Activated T-helper 2 cell treated with anti-CD3 and anti-CD28 coated beads, Interferon-gamma antibody, Interleukin-2, Interleukin-4, amounts not matched to agents 10 μg/mL and 5 μg/mL and 100 μg/mL, durations not matched to agents 14 hours and 24 hours and 36 hours (primary cell): Measurements from ENCODE around the gene TMEM145. TPM values are rescaled to one million over a fixed set of nuclear protein-coding genes. Genes with fewer than 3 reads are reported as not detected.
"Not testable (repeated sequence)": the region's sequence is repeated elsewhere in the genome, so short reads cannot be mapped to it uniquely, and the experiment has no call there.

ENCODE experiments used
- DNase-seq: peaks from one replicate; pipeline ENCODE4 v3.0.0; 2021; ENCODE audit warnings: low spot score
- H3K27ac Mint-ChIP-seq: one replicate; pipeline ENCODE4 v1.8.0; 2021; ENCODE audit warnings: mixed read lengths
- H3K27me3 Mint-ChIP-seq: one replicate; pipeline ENCODE4 v1.8.0; 2021; ENCODE audit warnings: low read depth, mixed read lengths
- H3K36me3 Mint-ChIP-seq: one replicate; pipeline ENCODE4 v1.8.0; 2021; ENCODE audit warnings: low read depth, mixed read lengths
- H3K4me1 Mint-ChIP-seq: one replicate; pipeline ENCODE4 v1.8.0; 2021; ENCODE audit warnings: low read depth, mixed read lengths
- H3K4me3 Mint-ChIP-seq: one replicate; pipeline ENCODE4 v1.8.0; 2021; ENCODE audit warnings: low read depth, mild to moderate bottlenecking, moderate library complexity, mixed read lengths
- H3K9me3 Mint-ChIP-seq: one replicate; pipeline ENCODE4 v1.8.0; 2021; ENCODE audit warnings: mixed read lengths
- intact Hi-C: fragments of 100-400 bp; cut with micrococcal nuclease; formaldehyde crosslinking; loops from one replicate; pipeline ENCODE4 v1.15.1; 2023
- total RNA-seq: library from RNA; stranded (reverse); gene quantifications from 2 replicates; pipeline ENCODE4 v1.2.3, GENCODE V29; 2022

TMEM145 gene
- total RNA-seq, 1 donor from 2014 or later, result 0.71 TPM

GRCh38 chr19:42328106-42328505, 15.0 kb downstream of the TMEM145 start:
- Mint-ChIP-seq H3K27ac (no peak overlapping the region), H3K9me3 (no peaks in the 10 kb centered on the region), H3K27me3 (peaks cover 10% of the 10 kb centered on the region), H3K4me3 (no peak overlapping the region), H3K36me3 (no peaks in the 10 kb centered on the region), H3K4me1 (peaks cover 12% of the 10 kb centered on the region)
- intact Hi-C loops, result no loop called here
- no peak for DNase-seq

GRCh38 chr19:42328854-42329253, 15.7 kb downstream of the TMEM145 start:
- H3K4me3 Mint-ChIP-seq, result no peak overlapping the region
- peaks cover 12% of the 10 kb centered on the region for H3K4me1 Mint-ChIP-seq

DNA sequence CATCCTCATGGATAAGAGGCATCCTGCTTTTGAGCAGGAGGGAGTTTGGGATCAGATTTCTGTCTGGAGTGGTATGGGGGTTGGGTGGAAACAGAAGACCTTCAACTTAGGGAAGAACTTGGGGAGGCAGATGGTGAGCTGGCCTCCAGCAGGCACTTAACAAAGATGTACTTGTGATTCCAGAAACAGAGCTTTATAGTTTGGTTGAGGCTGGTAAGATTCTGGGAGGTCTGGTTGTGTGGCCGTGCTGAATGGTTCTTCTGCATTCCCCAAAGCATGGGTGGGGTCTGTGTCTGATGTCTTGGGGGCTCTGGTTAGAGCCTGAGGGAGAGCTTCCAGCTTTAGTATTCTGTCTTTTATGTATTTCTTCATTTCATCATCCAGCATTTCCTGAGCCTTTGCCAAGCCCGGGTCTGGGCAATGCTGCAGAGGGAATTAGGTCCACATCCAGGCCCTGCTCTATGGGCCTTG, 17.2 kb downstream of the TMEM145 start:
- no peaks in the 10 kb centered on the region for H3K9me3 Mint-ChIP-seq
- intact Hi-C loops, result no loop called here
- no peak overlapping the region for H3K27ac Mint-ChIP-seq

More at GRCh38 chr19:42328854-42329253, 15.7 kb downstream of the TMEM145 start:
- intact Hi-C loops, result no loop called here
- DNase-seq, result no peak
- peaks cover 5% of the 10 kb centered on the region for H3K27me3 Mint-ChIP-seq
- no peaks in the 10 kb centered on the region for H3K36me3 Mint-ChIP-seq
- H3K27ac Mint-ChIP-seq, result no peak overlapping the region
- no peaks in the 10 kb centered on the region for H3K9me3 Mint-ChIP-seq

DNA sequence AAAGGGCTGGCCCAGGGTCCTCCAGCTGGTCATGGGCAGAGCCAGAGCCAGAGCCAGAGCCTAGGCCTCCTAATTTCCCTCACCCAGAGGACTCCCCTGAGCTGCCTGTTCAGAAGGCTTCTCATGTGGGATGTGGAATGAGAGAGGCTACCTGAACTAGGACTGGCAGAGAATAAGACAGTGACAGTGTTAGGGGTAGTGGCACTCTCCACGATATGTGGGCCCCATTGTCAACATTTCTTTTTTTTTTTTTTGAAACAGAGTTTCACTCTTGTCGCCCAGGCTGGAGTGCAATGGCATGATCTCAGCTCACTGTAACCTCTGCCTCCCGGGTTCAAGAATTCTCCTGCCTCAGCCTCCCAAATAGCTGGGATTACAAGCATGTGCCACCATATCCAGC, 18.2 kb downstream of the TMEM145 start:
- intact Hi-C loops, DNase-seq, H3K4me3 Mint-ChIP-seq, H3K4me1 Mint-ChIP-seq, H3K27ac Mint-ChIP-seq, H3K9me3 Mint-ChIP-seq, H3K36me3 Mint-ChIP-seq, H3K27me3 Mint-ChIP-seq: not testable (repeated sequence)

More for the DNA sequence above, 17.2 kb downstream of the TMEM145 start:
- DNase-seq, result no peak
- Mint-ChIP-seq H3K4me1 (peaks cover 8% of the 10 kb centered on the region), H3K36me3 (no peaks in the 10 kb centered on the region), H3K4me3 (no peak overlapping the region), H3K27me3 (no peaks in the 10 kb centered on the region)

DNA sequence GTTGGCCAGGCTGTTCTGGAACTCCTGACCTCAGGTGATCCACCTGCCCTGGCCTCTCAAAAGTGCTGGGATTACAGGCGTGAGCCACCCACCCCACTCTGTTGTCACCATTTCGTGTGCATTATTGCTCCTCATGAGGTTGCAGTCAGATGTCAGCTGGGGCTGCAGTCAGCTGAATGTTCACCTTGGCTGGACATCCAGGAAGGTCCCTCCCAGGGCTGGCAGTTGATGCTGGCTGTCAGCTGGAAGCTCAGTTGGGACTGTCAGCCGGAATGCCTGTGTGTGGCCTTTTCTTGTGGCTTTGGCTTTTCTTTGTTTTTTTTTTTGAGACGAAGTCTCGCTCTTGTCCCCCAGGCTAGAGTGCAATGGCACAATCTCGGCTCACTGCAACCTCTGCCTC, 18.9 kb downstream of the TMEM145 start:
- H3K36me3 Mint-ChIP-seq, result no peaks in the 10 kb centered on the region
- no peak for DNase-seq
- no peak overlapping the region for H3K4me3 Mint-ChIP-seq
- H3K27ac Mint-ChIP-seq, result no peak overlapping the region
- no peaks in the 10 kb centered on the region for H3K9me3 Mint-ChIP-seq
- H3K27me3 Mint-ChIP-seq, result no peaks in the 10 kb centered on the region
- peaks cover 3% of the 10 kb centered on the region for H3K4me1 Mint-ChIP-seq
- intact Hi-C loops, result no loop called here

DNA sequence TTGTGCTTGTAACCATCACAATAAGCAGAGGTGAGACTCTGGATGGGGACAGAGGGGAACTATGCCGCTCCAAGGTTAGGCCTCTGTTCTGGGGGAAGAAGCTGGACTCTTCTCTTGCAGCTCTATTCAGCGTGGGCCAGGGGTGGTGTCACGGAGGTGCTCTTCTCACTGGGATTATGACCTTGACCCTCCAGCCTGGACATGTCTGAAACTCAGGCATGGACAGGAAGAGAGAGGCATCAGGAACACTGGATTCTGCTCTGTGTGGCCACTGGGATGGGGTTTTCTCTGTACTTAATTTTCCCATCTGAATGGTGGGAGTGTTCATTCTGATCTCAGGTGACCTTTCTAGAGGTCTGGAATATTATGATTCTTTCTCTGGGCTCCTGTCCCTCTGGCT, 19.9 kb downstream of the TMEM145 start:
- H3K36me3 Mint-ChIP-seq, result no peaks in the 10 kb centered on the region
- intact Hi-C loops, result no loop called here
- no peak overlapping the region for H3K27ac Mint-ChIP-seq
- DNase-seq, result no peak
- no peak overlapping the region for H3K4me3 Mint-ChIP-seq
- H3K9me3 Mint-ChIP-seq, result no peaks in the 10 kb centered on the region
- H3K27me3 Mint-ChIP-seq, result no peaks in the 10 kb centered on the region
- no peaks in the 10 kb centered on the region for H3K4me1 Mint-ChIP-seq

GRCh38 chr19:42333975-42334696, 21.0 kb downstream of the TMEM145 start:
- no peaks in the 10 kb centered on the region for H3K36me3 Mint-ChIP-seq
- H3K4me3 Mint-ChIP-seq, result no peak overlapping the region
- H3K27me3 Mint-ChIP-seq, result no peaks in the 10 kb centered on the region
- peaks cover under 1% of the 10 kb centered on the region for H3K4me1 Mint-ChIP-seq
- no peak overlapping the region for H3K27ac Mint-ChIP-seq
- no peaks in the 10 kb centered on the region for H3K9me3 Mint-ChIP-seq
- DNase-seq, result no peak
- intact Hi-C loops, result no loop called here

- Mint-ChIP-seq H3K36me3 (no peaks in the 10 kb centered on the region), H3K4me3 (no peak overlapping the region), H3K27me3 (no peaks in the 10 kb centered on the region), H3K9me3 (no peaks in the 10 kb centered on the region), H3K4me1 (peaks cover 5% of the 10 kb centered on the region), H3K27ac (no peak overlapping the region)
- intact Hi-C loops, result no loop called here
- DNase-seq, result no peak
Measured at GRCh38 chr19:42334697-42335373, 21.7 kb downstream of the TMEM145 start.

GRCh38 chr19:42335374-42335936, 22.3 kb downstream of the TMEM145 start:
- Mint-ChIP-seq H3K4me1 (peaks cover 5% of the 10 kb centered on the region), H3K9me3 (no peaks in the 10 kb centered on the region), H3K27me3 (no peaks in the 10 kb centered on the region), H3K4me3 (no peak overlapping the region), H3K27ac (no peak overlapping the region), H3K36me3 (no peaks in the 10 kb centered on the region)
- no peak for DNase-seq
- intact Hi-C loops, result no loop called here

DNA sequence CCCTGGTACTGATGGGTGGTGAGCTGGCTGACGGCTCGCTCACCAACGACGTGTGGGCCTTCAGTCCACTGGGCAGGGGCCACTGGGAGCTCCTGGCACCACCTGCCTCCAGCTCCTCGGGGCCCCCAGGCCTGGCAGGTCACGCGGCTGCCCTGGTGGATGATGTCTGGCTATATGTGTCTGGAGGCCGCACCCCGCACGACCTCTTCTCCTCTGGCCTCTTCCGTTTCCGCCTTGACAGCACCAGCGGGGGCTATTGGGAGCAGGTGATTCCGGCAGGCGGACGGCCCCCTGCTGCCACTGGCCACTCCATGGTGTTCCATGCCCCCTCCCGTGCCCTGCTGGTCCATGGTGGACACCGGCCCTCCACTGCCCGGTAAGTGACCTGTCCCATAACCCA, 22.9 kb downstream of the TMEM145 start:
- Mint-ChIP-seq H3K27me3 (no peaks in the 10 kb centered on the region), H3K4me3 (no peak overlapping the region), H3K36me3 (no peaks in the 10 kb centered on the region), H3K4me1 (peaks cover 5% of the 10 kb centered on the region), H3K9me3 (no peaks in the 10 kb centered on the region), H3K27ac (no peak overlapping the region)
- DNase-seq, result no peak
- intact Hi-C loops, result no loop called here

DNA sequence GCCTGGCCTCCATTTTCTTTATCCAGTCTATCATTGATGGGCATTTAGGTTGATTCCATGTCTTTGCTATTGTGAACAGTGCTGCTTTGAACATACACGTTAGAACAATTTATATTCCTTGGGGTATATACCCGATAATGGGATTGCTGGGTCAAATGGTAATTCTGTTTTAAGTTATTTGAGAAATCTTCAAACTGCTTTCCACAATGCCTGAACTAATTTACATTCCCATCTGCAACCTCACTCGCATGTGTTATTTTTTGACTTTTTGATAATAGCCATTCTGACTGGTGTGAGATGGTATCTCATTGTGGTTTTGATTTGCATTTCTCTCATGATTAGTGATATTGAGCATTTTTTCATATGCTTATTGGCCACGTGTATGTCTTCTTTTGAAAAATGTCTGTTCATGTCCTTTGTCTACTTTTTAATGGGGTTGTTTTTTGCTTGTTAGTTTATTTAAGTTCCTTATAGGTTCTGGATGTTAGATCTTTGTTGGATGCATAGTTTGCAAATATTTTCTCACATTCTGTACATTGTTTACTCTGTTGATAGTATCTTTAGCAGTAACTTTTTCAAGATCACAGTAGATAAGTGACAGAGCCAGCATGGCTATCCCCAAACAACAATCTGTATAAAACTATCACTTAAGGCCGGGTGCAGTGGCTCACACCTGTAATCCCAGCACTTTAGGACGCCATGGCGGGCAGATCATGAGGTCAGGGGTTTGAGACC, 26.2 kb downstream of the TMEM145 start:
- H3K27me3 Mint-ChIP-seq, H3K36me3 Mint-ChIP-seq, H3K4me3 Mint-ChIP-seq, H3K4me1 Mint-ChIP-seq, DNase-seq, H3K9me3 Mint-ChIP-seq, H3K27ac Mint-ChIP-seq, intact Hi-C loops: not testable (repeated sequence)

GRCh38 chr19:42339922-42340321, 26.8 kb downstream of the TMEM145 start:
- H3K9me3 Mint-ChIP-seq, H3K27me3 Mint-ChIP-seq, intact Hi-C loops, H3K27ac Mint-ChIP-seq, H3K4me1 Mint-ChIP-seq, H3K4me3 Mint-ChIP-seq, H3K36me3 Mint-ChIP-seq, DNase-seq: not testable (repeated sequence)
